Endothelial cell of umbilical vein (primary cell): Measurements from ENCODE around the gene CACNG5. TPM values are rescaled to one million over a fixed set of nuclear protein-coding genes. Genes with fewer than 3 reads are reported as not detected.

ENCODE experiments used
- BruUV-seq: library from RNA; stranded (reverse); fragments of 400-500 nt; replicated peaks from 2 replicates; lab custom pipeline; 2021; lab: Mats Ljungman, UMichigan
- CTCF ChIA-PET: fragments of 300-600, 350-600 bp; sonication (Branson Sonifier 250); formaldehyde crosslinking; loops from one replicate; lab custom pipeline; 2021; ENCODE audit warnings: antibody characterized with exemption, inconsistent platforms; lab: Charles Lee
- POLR2A ChIA-PET: fragments of 300-600, 350-600 bp; sonication (Branson Sonifier 250); formaldehyde crosslinking; loops from one replicate; lab custom pipeline; 2021; ENCODE audit warnings: antibody characterized with exemption, inconsistent platforms; lab: Charles Lee
- DNase-seq: peaks from one replicate; pipeline ENCODE4 v3.0.0-alpha.2; 2011; ENCODE audit warnings: low read depth, low spot score
- FAIRE-seq: peaks from 2 replicates; lab custom pipeline; 2011; peaks lifted over from hg19 to GRCh38; lab: Jason Lieb, UNC
- H2AFZ ChIP-seq: 2 replicates; pipeline ENCODE4 v1.6.0; 2012; ENCODE audit warnings: low read depth, low read length, control low read depth, inconsistent platforms
- H3K27ac ChIP-seq: 2 replicates; pipeline ENCODE4 v1.5.1; 2011; ENCODE audit warnings: low read depth, mild to moderate bottlenecking, control low read depth, low read length, moderate library complexity; ENCODE audit not compliant: insufficient read depth
- H3K27me3 ChIP-seq, 2 experiments: 2 replicates each; pipeline versions ENCODE4 v1.6.0 to v1.6.1; 2011; ENCODE audit warnings: low read length in 2 of 2, mixed read lengths in 1 of 2; ENCODE audit not compliant: control insufficient read depth in 2 of 2, insufficient read depth in 2 of 2
- H3K36me3 ChIP-seq, 2 experiments: 2 replicates in 1 of 2; 3 replicates in 1 of 2; pipeline ENCODE4 v1.5.1; 2011; ENCODE audit warnings: low read length in 2 of 2, mild to moderate bottlenecking in 1 of 2, moderate library complexity in 1 of 2; ENCODE audit not compliant: control insufficient read depth in 2 of 2, insufficient read depth in 2 of 2; ENCODE audit errors: extremely low read depth in 1 of 2
- H3K4me1 ChIP-seq: 3 replicates; pipeline ENCODE4 v1.5.1; 2011; ENCODE audit warnings: mild to moderate bottlenecking, low read length; ENCODE audit not compliant: control insufficient read depth, insufficient read depth; ENCODE audit errors: extremely low read depth
- H3K4me2 ChIP-seq: 2 replicates; pipeline ENCODE4 v1.6.1; 2011; ENCODE audit warnings: low read length, control low read depth, mixed read lengths; ENCODE audit not compliant: insufficient read depth
- H3K4me3 ChIP-seq, 3 experiments: fragments of 200-600 bp in 1 of 3; sonication (generic), shearing (Covaris generic) in 1 of 3; replicated peaks in 1 of 3; 2 replicates each; pipeline ENCODE4 v1.5.1; 2011 to 2016; ENCODE audit warnings: control low read depth in 3 of 3, low read length in 3 of 3, mild to moderate bottlenecking in 2 of 3, inconsistent platforms in 1 of 3, low read depth in 1 of 3, moderate library complexity in 1 of 3; ENCODE audit not compliant: insufficient read depth in 1 of 3
- H3K79me2 ChIP-seq: 2 replicates; pipeline ENCODE4 v1.6.0; 2012; ENCODE audit warnings: low read length, inconsistent platforms; ENCODE audit not compliant: control insufficient read depth, insufficient read depth
- H3K9ac ChIP-seq: replicated peaks from 2 replicates; pipeline ENCODE3; 2011; ENCODE audit warnings: low read length, control low read depth; ENCODE audit not compliant: insufficient read depth; ENCODE audit errors: extremely low read depth
- H3K9me1 ChIP-seq: replicated peaks from 3 replicates; pipeline ENCODE4 v1.6.0; 2011; ENCODE audit warnings: mild to moderate bottlenecking, low read length; ENCODE audit not compliant: control insufficient read depth, insufficient read depth; ENCODE audit errors: extremely low read depth
- H3K9me3 ChIP-seq: replicated peaks from 2 replicates; pipeline ENCODE4 v1.5.1; 2012; ENCODE audit warnings: low read length, inconsistent platforms; ENCODE audit not compliant: control insufficient read depth, insufficient read depth
- H4K20me1 ChIP-seq: replicated peaks from 2 replicates; pipeline ENCODE3; 2011; ENCODE audit warnings: mild to moderate bottlenecking, low read length; ENCODE audit not compliant: control insufficient read depth, insufficient read depth; ENCODE audit errors: extremely low read depth
- CTCF ChIP-seq, 2 donors: IDR thresholded peaks; 1 replicate in 1 of 2; 2 replicates in 1 of 2; pipeline ENCODE4 v1.5.1; 2011; ENCODE audit warnings: low read length in 2 of 2, mild to moderate bottlenecking in 2 of 2, moderate library complexity in 2 of 2, control low read depth in 1 of 2, inconsistent platforms in 1 of 2, low read depth in 1 of 2; ENCODE audit not compliant: insufficient read depth in 1 of 2; ENCODE audit errors: extremely low read depth in 1 of 2
- EZH2 ChIP-seq: IDR thresholded peaks from 2 replicates; pipeline ENCODE4 v1.6.1; 2012; ENCODE audit warnings: borderline replicate concordance, low read depth, mild to moderate bottlenecking, moderate library complexity, low read length, inconsistent platforms; ENCODE audit not compliant: severe bottlenecking
- FOS ChIP-seq: IDR thresholded peaks from 2 replicates; pipeline ENCODE4 v1.6.1; 2011; ENCODE audit warnings: mild to moderate bottlenecking, low read length, moderate library complexity, borderline replicate concordance; ENCODE audit not compliant: insufficient read depth
- GATA2 ChIP-seq: IDR thresholded peaks from 2 replicates; pipeline ENCODE4 v1.7.0; 2011; ENCODE audit warnings: low read depth, mild to moderate bottlenecking, moderate library complexity, mixed read lengths, low read length; ENCODE audit not compliant: insufficient read length, insufficient read depth
- JUN ChIP-seq: IDR thresholded peaks from 2 replicates; pipeline ENCODE4 v1.6.1; 2011; ENCODE audit warnings: borderline replicate concordance, low read depth; ENCODE audit not compliant: insufficient read length, insufficient read depth
- MAX ChIP-seq: IDR thresholded peaks from 2 replicates; pipeline ENCODE4 v1.6.1; 2011; ENCODE audit not compliant: insufficient read depth, insufficient read length
- MYC ChIP-seq: IDR thresholded peaks from one replicate; pipeline ENCODE4 v1.6.1; 2011; ENCODE audit warnings: mild to moderate bottlenecking, low read depth, low read length
- POLR2A ChIP-seq: IDR thresholded peaks from 2 replicates; pipeline ENCODE4 v1.6.1; 2012; ENCODE audit warnings: low read depth, mild to moderate bottlenecking, control low read depth, low read length
- POLR2AphosphoS5 ChIP-seq: IDR thresholded peaks from 2 replicates; pipeline ENCODE4 v1.6.1; 2012; ENCODE audit warnings: low read depth, mild to moderate bottlenecking, control low read depth, low read length, moderate library complexity; ENCODE audit not compliant: insufficient read depth
- dilution Hi-C: fragments of 300-500 bp; cut with MboI; formaldehyde crosslinking; loops from one replicate; pipeline ENCODE4 v1.15.0; 2019; ENCODE audit warnings: low sequenced_read_pairs; ENCODE audit not compliant: extremely low pct_ligation_motif_present
- intact Hi-C: fragments of 100-400 bp; cut with micrococcal nuclease; formaldehyde crosslinking; loops from one replicate; pipeline ENCODE4 v1.10.0; 2022
- polyA plus RNA-seq, 4 experiments: library from polyadenylated mRNA; depleted of rRNA in 3 of 4; stranded (reverse) in 3 of 4; unstranded in 1 of 4; fragments of >200 nt; gene quantifications; 2 replicates each; pipeline versions ENCODE4 v1.2.1 to v1.2.3, GENCODE V29; 2011 to 2012; ENCODE audit warnings: missing spikeins in 1 of 4
- total RNA-seq: library from RNA; stranded (reverse); gene quantifications from 2 replicates; pipeline ENCODE4 v1.2.3, GENCODE V29; 2021

CACNG5 gene
- total and polyA plus RNA-seq, 2 donors (not counting 3 experiments of a cell fraction or from before 2014, with no cell fraction given) = not detected

- ChIA-PET CTCF (no interaction called here), POLR2A (no interaction called here)
- no peaks in the 10 kb centered on the region for H3K79me2 ChIP-seq
- no peak overlapping the region for H2AFZ ChIP-seq
- intact Hi-C loops = no loop called here
- H3K36me3 ChIP-seq = no peaks in the 10 kb centered on the region
- H3K9ac ChIP-seq = no peak overlapping the region
- H3K9me1 ChIP-seq = no peaks in the 10 kb centered on the region
- H3K27me3 ChIP-seq = peaks cover 0 to 10% of the 10 kb centered on the region in 2 experiments
- no TSS peak for BruUV-seq
- no peak overlapping the region for H3K4me2 ChIP-seq
- H3K27ac ChIP-seq = no peak overlapping the region
- H3K4me1 ChIP-seq = no peaks in the 10 kb centered on the region
- TF ChIP-seq FOS = no peak
- no peak for TF ChIP-seq POLR2A
- H3K4me3 ChIP-seq = no peak overlapping the region
- H3K9me3 ChIP-seq = no peaks in the 10 kb centered on the region
- no peak for FAIRE-seq
- dilution Hi-C loops = no loop called here
- no peaks in the 10 kb centered on the region for H4K20me1 ChIP-seq
- DNase-seq = no peak
These were observed 14.2 kb downstream of the CACNG5 start for GRCh38 chr17:66849032-66849655.

DNA sequence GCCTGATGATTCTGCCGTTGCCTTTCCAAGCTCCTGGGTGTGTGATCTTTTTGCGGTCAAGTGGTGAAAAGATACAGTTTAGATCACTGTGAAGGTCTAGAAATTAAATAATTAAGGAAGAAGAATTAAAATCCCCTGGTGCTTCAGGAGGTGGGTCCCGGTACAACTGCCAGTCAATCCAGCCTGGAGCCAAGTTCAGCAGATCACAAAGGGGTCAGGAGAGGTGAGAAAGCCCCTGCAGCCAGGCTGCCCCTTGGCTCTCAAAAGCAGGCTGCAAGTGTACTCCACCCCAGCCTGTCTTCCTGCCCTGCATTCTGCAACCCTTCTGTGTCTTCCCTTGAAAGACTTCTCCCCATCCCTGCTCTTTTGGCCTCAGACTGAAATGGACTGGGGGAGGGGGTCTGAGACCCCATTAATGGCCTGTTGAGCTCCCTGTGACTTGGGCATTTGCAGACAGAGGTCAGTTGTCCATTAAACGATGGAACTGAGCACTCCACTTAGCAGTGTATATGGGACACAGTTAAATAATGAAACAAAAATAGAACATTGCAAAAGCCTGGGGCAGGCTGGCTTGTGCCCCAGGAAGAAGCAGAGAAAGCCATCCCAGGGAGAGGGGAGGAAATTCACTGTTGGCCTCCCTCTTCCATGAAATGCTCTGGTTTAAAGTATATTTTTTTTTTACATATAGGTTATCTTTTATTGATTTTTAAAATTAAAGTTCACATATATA lies 15.1 kb downstream of the CACNG5 start:
- no peak for DNase-seq
- Histone ChIP-seq H3K9me3 (no peaks in the 10 kb centered on the region), H3K9ac (no peak overlapping the region), H3K9me1 (no peaks in the 10 kb centered on the region), H3K4me1 (no peaks in the 10 kb centered on the region), H3K4me2 (no peak overlapping the region), H3K27ac (no peak overlapping the region), H3K4me3 (no peak overlapping the region), H3K27me3 (peaks cover 0 to 10% of the 10 kb centered on the region in 2 experiments), H4K20me1 (no peaks in the 10 kb centered on the region), H2AFZ (no peak overlapping the region), H3K36me3 (no peaks in the 10 kb centered on the region), H3K79me2 (no peaks in the 10 kb centered on the region)
- ChIA-PET POLR2A (no interaction called here), CTCF (no interaction called here)
- TF ChIP-seq POLR2A = no peak
- TF ChIP-seq MAX = no peak
- TF ChIP-seq MYC = no peak
- no peak for TF ChIP-seq EZH2
- no peak for TF ChIP-seq CTCF (IDR thresholded peaks at IDR 0.05; ENCODE audit: extremely low read depth in 1 of 2, insufficient read depth in 1 of 2, low read depth in 1 of 2, low read length in 2 of 2)
- TF ChIP-seq GATA2 = no peak
- TF ChIP-seq JUN = no peak
- no peak for TF ChIP-seq FOS
- TF ChIP-seq POLR2AphosphoS5 = no peak
- dilution Hi-C loops = no loop called here
- no peak for FAIRE-seq
- BruUV-seq = no TSS peak
- intact Hi-C loops = no loop called here
